AG09309 (cell line): Measurements from ENCODE around the gene PRDM5.

Experiments used
- DNase-seq: peaks from one replicate; pipeline ENCODE4 v3.0.0-alpha.2; 2010; ENCODE audit warnings: low read depth
- H3K4me3 ChIP-seq: 2 replicates; pipeline ENCODE4 v1.5.1; 2011; ENCODE audit warnings: mild to moderate bottlenecking, low read depth, low read length, moderate library complexity; ENCODE audit not compliant: control insufficient read depth
- CTCF ChIP-seq: IDR thresholded peaks from 2 replicates; pipeline ENCODE4 v1.5.1; 2011; ENCODE audit warnings: mild to moderate bottlenecking, low read depth, low read length, inconsistent platforms; ENCODE audit not compliant: insufficient read depth, control insufficient read depth; ENCODE audit errors: missing control alignments

PRDM5 gene

DNA sequence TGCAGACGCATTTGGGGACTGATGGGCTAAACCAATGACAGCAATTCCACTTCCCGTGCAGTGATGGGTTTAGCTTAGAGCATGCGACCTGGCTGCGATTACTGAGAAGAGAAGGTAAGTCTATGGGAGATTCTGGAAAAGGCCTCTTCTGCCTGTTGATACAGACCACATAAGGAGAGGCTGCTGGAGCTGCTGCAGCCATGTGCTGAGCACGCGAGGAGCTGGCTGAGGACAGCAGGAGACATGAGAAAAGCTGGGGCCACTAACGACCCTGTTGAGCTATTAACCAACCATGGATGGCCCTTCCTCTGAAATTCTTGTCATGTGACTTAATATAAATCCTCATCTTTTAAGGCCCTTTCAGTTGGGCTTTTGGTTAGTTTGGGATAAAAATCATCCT is 199.9 kb downstream of the PRDM5 start:
- TF ChIP-seq CTCF = no peak
- no peak overlapping the region for H3K4me3 ChIP-seq
- DNase-seq = no peak

GRCh38 chr4:120720354-120720934 is 202.1 kb downstream of the PRDM5 start:
- TF ChIP-seq CTCF = no peak
- H3K4me3 ChIP-seq = no peak overlapping the region
- DNase-seq = no peak

GRCh38 chr4:120718979-120719566 is 203.5 kb downstream of the PRDM5 start:
- TF ChIP-seq CTCF = peak; percentile 88
- no peak for DNase-seq
- no peak overlapping the region for H3K4me3 ChIP-seq

- DNase-seq = no peak
- TF ChIP-seq CTCF = no peak
- no peak overlapping the region for H3K4me3 ChIP-seq
These were observed 206.2 kb downstream of the PRDM5 start for GRCh38 chr4:120716346-120716745.

DNA sequence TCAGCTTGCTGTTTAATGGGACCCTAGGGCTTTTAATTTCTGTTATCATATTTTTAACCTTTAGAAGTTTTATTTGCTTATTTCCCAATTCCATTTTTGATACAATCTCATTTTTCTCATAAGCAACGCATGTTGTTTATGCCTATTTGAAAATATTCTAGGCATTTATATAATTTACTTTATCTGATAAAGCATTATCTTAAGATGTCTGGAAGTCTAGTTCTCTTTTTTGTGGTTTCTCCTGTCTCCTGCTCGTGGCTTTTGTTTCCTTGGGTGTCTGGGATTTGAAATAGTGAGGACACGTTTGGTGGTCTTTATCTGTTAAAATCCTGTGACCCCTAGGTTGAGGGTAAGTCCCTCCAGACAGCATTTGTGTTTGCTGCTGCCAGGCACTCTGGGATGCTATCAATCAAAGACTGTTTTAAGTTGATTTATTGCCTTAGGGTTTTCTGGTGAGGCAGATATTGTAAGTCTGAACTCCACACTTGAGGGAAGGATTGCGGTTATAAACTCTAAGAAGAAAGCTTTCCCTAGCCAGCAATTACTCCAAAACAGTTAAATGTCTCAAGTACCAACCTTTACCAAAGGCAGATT is 208.0 kb downstream of the PRDM5 start:
- TF ChIP-seq CTCF = no peak
- H3K4me3 ChIP-seq = no peak overlapping the region
- DNase-seq = no peak

DNA sequence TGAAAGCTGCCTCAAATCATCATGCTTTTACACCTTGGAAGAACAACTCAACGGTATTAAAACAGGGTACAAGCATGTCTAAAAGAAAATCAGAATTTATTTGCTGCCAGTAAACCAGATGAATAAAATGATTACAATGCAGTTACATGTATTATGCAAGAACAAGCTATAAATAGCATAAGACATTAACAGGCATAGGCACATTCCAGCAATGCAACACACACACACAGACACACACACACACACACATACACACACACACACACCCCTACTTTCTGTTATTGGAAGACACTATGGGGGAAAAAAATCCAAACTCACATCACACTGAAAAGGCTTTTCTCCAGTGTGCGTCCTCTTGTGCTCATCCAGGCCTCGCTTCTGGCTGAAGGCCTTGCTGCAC is 212.5 kb downstream of the PRDM5 start:
- H3K4me3 ChIP-seq = no peak overlapping the region
- no peak for TF ChIP-seq CTCF
- DNase-seq = peak; percentile 76
